Muscle layer of duodenum (tissue), 2 donors: ENCODE data around the gene NMU.
A peak's percentile ranks its signal among the peaks of the same experiment; 100 is the strongest.
"Not testable (repeated sequence)": the region's sequence is repeated elsewhere in the genome, so short reads cannot be mapped to it uniquely, and the experiment has no call there.

ENCODE experiments used
- H3K27ac ChIP-seq: one replicate; pipeline ENCODE4 v1.7.0; 2013; ENCODE audit warnings: mild to moderate bottlenecking, low read length
- H3K27me3 ChIP-seq: one replicate; pipeline ENCODE4 v1.7.0; 2013; ENCODE audit warnings: low read depth, mild to moderate bottlenecking, control low read depth, low read length
- H3K36me3 ChIP-seq, 2 donors: one replicate each; pipeline ENCODE4 v1.7.0; 2013; ENCODE audit warnings: low read length in 2 of 2, control low read depth in 1 of 2, mild to moderate bottlenecking in 1 of 2; ENCODE audit not compliant: insufficient read depth in 2 of 2, control insufficient read depth in 1 of 2
- H3K4me1 ChIP-seq, 2 donors: one replicate each; pipeline ENCODE4 v1.7.0; 2013; ENCODE audit warnings: low read length in 2 of 2, mild to moderate bottlenecking in 2 of 2, control low read depth in 1 of 2, moderate library complexity in 1 of 2; ENCODE audit not compliant: insufficient read depth in 2 of 2, control insufficient read depth in 1 of 2
- H3K4me3 ChIP-seq, 2 donors: one replicate each; pipeline ENCODE4 v1.7.0; 2013; ENCODE audit warnings: low read length in 2 of 2, low read depth in 1 of 2, mild to moderate bottlenecking in 1 of 2
- H3K9me3 ChIP-seq, 2 donors: one replicate each; pipeline ENCODE4 v1.7.0; 2013; ENCODE audit warnings: low read length in 2 of 2, control low read depth in 1 of 2, mild to moderate bottlenecking in 1 of 2; ENCODE audit not compliant: control insufficient read depth in 1 of 2
- donor health status: healthy.

Gene NMU

GRCh38 chr4:55635741-55636655 lies at the start of gene NMU:
Gene NMU, minus strand, starts transcription at chr4:55636298. Its CDS starts 106 bp downstream, at chr4:55636192.
- Histone ChIP-seq H3K27ac (no peak within 1 kb of the TSS), H3K4me1 (peaks cover 0 to 17% of the 10 kb centered on the region in 2 donors), H3K9me3 (no peaks in the 10 kb centered on the region), H3K27me3 (peaks cover 26% of the 10 kb centered on the region), H3K4me3 (peak within 1 kb of the TSS; percentile 1 to 65), H3K36me3 (no peaks in the 10 kb centered on the region)

- H3K36me3 ChIP-seq: no peaks in the 10 kb centered on the region
- no peaks in the 10 kb centered on the region for H3K4me1 ChIP-seq
- H3K27me3 ChIP-seq: no peaks in the 10 kb centered on the region
- H3K27ac ChIP-seq: no peak overlapping the region
- no peaks in the 10 kb centered on the region for H3K9me3 ChIP-seq
- H3K4me3 ChIP-seq: no peak overlapping the region
Measured at GRCh38 chr4:55684276-55684675, 48.2 kb upstream of the NMU start.

- H3K27ac ChIP-seq, H3K9me3 ChIP-seq, H3K4me1 ChIP-seq, H3K4me3 ChIP-seq, H3K36me3 ChIP-seq, H3K27me3 ChIP-seq: not testable (repeated sequence)
Measured at GRCh38 chr4:55682797-55683196, 46.7 kb upstream of the NMU start.

GRCh38 chr4:55682295-55682694 lies 46.2 kb upstream of the NMU start:
- no peaks in the 10 kb centered on the region for H3K36me3 ChIP-seq
- H3K4me1 ChIP-seq: no peaks in the 10 kb centered on the region
- H3K27ac ChIP-seq: no peak overlapping the region
- no peaks in the 10 kb centered on the region for H3K27me3 ChIP-seq
- no peaks in the 10 kb centered on the region for H3K9me3 ChIP-seq
- no peak overlapping the region for H3K4me3 ChIP-seq

GRCh38 chr4:55681430-55681829 lies 45.3 kb upstream of the NMU start:
- Histone ChIP-seq H3K4me3 (no peak overlapping the region), H3K4me1 (no peaks in the 10 kb centered on the region), H3K9me3 (no peaks in the 10 kb centered on the region), H3K27ac (no peak overlapping the region), H3K27me3 (no peaks in the 10 kb centered on the region), H3K36me3 (no peaks in the 10 kb centered on the region)

GRCh38 chr4:55675196-55675793 lies 39.2 kb upstream of the NMU start:
- Histone ChIP-seq H3K4me3 (no peak overlapping the region), H3K27me3 (no peaks in the 10 kb centered on the region), H3K36me3 (no peaks in the 10 kb centered on the region), H3K27ac (no peak overlapping the region), H3K9me3 (peaks cover 0 to 2% of the 10 kb centered on the region in 2 donors), H3K4me1 (no peaks in the 10 kb centered on the region)

- Histone ChIP-seq H3K27me3 (no peaks in the 10 kb centered on the region), H3K36me3 (no peaks in the 10 kb centered on the region), H3K27ac (no peak overlapping the region), H3K4me3 (no peak overlapping the region), H3K4me1 (no peaks in the 10 kb centered on the region), H3K9me3 (peaks cover 0 to 2% of the 10 kb centered on the region in 2 donors)
Measured at GRCh38 chr4:55673424-55673823, 37.3 kb upstream of the NMU start.

GRCh38 chr4:55671667-55672066 lies 35.6 kb upstream of the NMU start:
- peaks cover 0 to 2% of the 10 kb centered on the region in 2 donors for H3K9me3 ChIP-seq

GRCh38 chr4:55670695-55671094 lies 34.6 kb upstream of the NMU start:
- no peaks in the 10 kb centered on the region for H3K27me3 ChIP-seq
- no peak overlapping the region for H3K4me3 ChIP-seq
- H3K9me3 ChIP-seq: peaks cover 0 to 2% of the 10 kb centered on the region in 2 donors
- H3K27ac ChIP-seq: no peak overlapping the region
- H3K4me1 ChIP-seq: no peaks in the 10 kb centered on the region
- H3K36me3 ChIP-seq: no peaks in the 10 kb centered on the region

More at GRCh38 chr4:55671667-55672066, 35.6 kb upstream of the NMU start:
- Histone ChIP-seq H3K27me3 (no peaks in the 10 kb centered on the region), H3K36me3 (no peaks in the 10 kb centered on the region), H3K27ac (no peak overlapping the region), H3K4me3 (no peak overlapping the region), H3K4me1 (no peaks in the 10 kb centered on the region)

GRCh38 chr4:55668449-55668848 lies 32.4 kb upstream of the NMU start:
- Histone ChIP-seq H3K27ac (no peak overlapping the region), H3K9me3 (peaks cover 0 to 2% of the 10 kb centered on the region in 2 donors), H3K4me3 (no peak overlapping the region), H3K27me3 (no peaks in the 10 kb centered on the region), H3K4me1 (no peaks in the 10 kb centered on the region), H3K36me3 (no peaks in the 10 kb centered on the region)

GRCh38 chr4:55666535-55666934 lies 30.4 kb upstream of the NMU start:
- Histone ChIP-seq H3K4me3 (no peak overlapping the region), H3K9me3 (no peaks in the 10 kb centered on the region), H3K27ac (no peak overlapping the region), H3K36me3 (no peaks in the 10 kb centered on the region), H3K27me3 (no peaks in the 10 kb centered on the region), H3K4me1 (no peaks in the 10 kb centered on the region)
